Tibial nerve (tissue), 4 donors: ENCODE data around the gene DHH. TPM values are rescaled to one million over a fixed set of nuclear protein-coding genes. Genes with fewer than 3 reads are reported as not detected.
"Not testable (repeated sequence)": the region's sequence is repeated elsewhere in the genome, so short reads cannot be mapped to it uniquely, and the experiment has no call there.

Source experiments
- DNase-seq, 2 donors: peaks; one replicate each; pipeline ENCODE4 v3.0.0-alpha.2; 2019; ENCODE audit warnings: low spot score in 2 of 2
- H3K27ac ChIP-seq, 4 donors: fragments of 200-600 bp; sonication (generic) in 3 of 4; one replicate each; pipeline ENCODE4 v1.5.1; 2017 to 2019; ENCODE audit warnings: mild to moderate bottlenecking in 1 of 4
- H3K27me3 ChIP-seq, 2 donors: fragments of 200-600 bp; sonication (generic) in 1 of 2; one replicate each; pipeline versions ENCODE4 v1.5.1 to v1.6.0; 2017 to 2019
- H3K36me3 ChIP-seq, 3 donors: fragments of 200-600 bp; sonication (generic); one replicate each; pipeline ENCODE4 v1.5.1; 2018 to 2019
- H3K4me1 ChIP-seq, 4 donors: fragments of 200-600 bp; sonication (generic) in 3 of 4; one replicate each; pipeline ENCODE4 v1.5.1; 2017 to 2019
- H3K4me3 ChIP-seq, 4 donors: fragments of 200-600 bp; sonication (generic) in 3 of 4; one replicate each; pipeline ENCODE4 v1.5.1; 2017 to 2019; ENCODE audit warnings: mild to moderate bottlenecking in 1 of 4, moderate library complexity in 1 of 4
- H3K9me3 ChIP-seq, 4 donors: fragments of 200-600 bp; sonication (generic) in 3 of 4; one replicate each; pipeline ENCODE4 v1.5.1; 2017 to 2019
- CTCF ChIP-seq, 5 experiments: fragments of 200-600 bp in 3 of 5; fragments of 450-650 bp in 2 of 5; sonication (generic) in 3 of 5; IDR thresholded peaks; one replicate each; pipeline ENCODE4 v1.5.1; 2016 to 2019; ENCODE audit warnings: antibody characterized with exemption in 5 of 5, mild to moderate bottlenecking in 3 of 5, moderate library complexity in 2 of 5
- EP300 ChIP-seq, 2 donors: sonication (generic); formaldehyde crosslinking; IDR thresholded peaks; one replicate each; pipeline ENCODE4 v1.6.1; 2017; ENCODE audit warnings: antibody characterized with exemption in 2 of 2, mild to moderate bottlenecking in 1 of 2
- POLR2A ChIP-seq, 2 donors: fragments of 450-650 bp; IDR thresholded peaks; one replicate each; pipeline ENCODE4 v1.6.1; 2017; ENCODE audit warnings: antibody characterized with exemption in 2 of 2, mild to moderate bottlenecking in 2 of 2, moderate library complexity in 2 of 2
- WGBS, 2 donors: methylation state at CpG; one replicate each; pipeline ENCODE4 v1.1.5; 2018; 5-methylcytosine and 5-hydroxymethylcytosine counted together
- total RNA-seq, 4 donors: library from RNA; depleted of rRNA; stranded (reverse); fragments of >200 nt; gene quantifications; one replicate each; pipeline ENCODE4 v1.1.0, GENCODE V29; 2016

DHH gene
- total RNA-seq, 4 donors from 2014 or later = 55.5 to 94.7 (median 60.1) TPM

DNA sequence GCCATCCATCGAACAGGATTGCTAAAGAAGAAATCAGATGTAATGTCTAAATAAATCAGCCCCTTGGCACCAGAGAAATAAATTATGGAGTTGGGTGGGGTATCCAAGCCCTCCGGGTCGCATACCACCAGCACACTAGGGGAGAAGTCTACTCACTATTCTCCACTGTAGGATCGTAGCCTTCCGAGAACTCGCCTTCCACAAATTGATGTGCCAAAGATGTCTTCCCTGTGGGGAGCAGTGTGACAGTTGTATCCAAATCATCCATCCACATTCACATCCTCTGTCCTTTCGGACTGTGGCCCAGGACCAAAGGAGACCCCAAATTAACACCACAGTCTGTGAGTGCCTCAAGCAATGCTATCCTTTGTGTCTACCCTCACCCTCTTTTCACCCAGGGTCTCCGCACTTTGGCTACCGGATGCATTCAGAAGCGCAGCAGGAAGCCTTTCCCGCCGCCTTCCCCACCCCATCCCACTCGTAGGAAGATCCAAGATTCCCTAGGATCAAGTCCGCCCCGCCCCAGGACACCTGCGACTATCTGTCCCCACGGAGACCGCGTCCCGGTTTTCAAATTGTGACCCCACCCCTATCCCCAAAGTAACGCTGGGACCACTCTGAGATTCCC is 25.6 kb downstream of the DHH start:
- DNase-seq = no peak
- H3K27me3 ChIP-seq = no peaks in the 10 kb centered on the region
- H3K9me3 ChIP-seq = no peaks in the 10 kb centered on the region
- H3K4me1 ChIP-seq = peaks cover 0 to 22% (median 3%) of the 10 kb centered on the region in 4 donors
- peak overlapping the region in 2 of 4 donors; percentile 79 to 82 for H3K27ac ChIP-seq
- peak overlapping the region; percentile 56 to 89 (median 74) for H3K4me3 ChIP-seq
- 20 to 22% methylated on average over 21 of the region's 21 CpGs for WGBS, 2 donors
- H3K36me3 ChIP-seq = peaks cover 0 to 9% (median 0%) of the 10 kb centered on the region in 3 donors
- no peak for TF ChIP-seq CTCF (IDR thresholded peaks at IDR 0.05)
- TF ChIP-seq EP300 (IDR thresholded peaks at IDR 0.05) = no peak
- TF ChIP-seq POLR2A (IDR thresholded peaks at IDR 0.05) = no peak

GRCh38 chr12:49066120-49066519 is 28.5 kb downstream of the DHH start:
- H3K36me3 ChIP-seq = peaks cover 0 to 9% (median 0%) of the 10 kb centered on the region in 3 donors
- peaks cover 0 to 33% (median 6%) of the 10 kb centered on the region in 4 donors for H3K4me1 ChIP-seq
- 69 to 81% methylated on average over 4 of the region's 4 CpGs for WGBS, 2 donors
- TF ChIP-seq CTCF (IDR thresholded peaks at IDR 0.05) = no peak
- no peak for TF ChIP-seq POLR2A (IDR thresholded peaks at IDR 0.05)
- no peak for TF ChIP-seq EP300 (IDR thresholded peaks at IDR 0.05)
- DNase-seq = no peak
- no peak overlapping the region for H3K4me3 ChIP-seq
- H3K27me3 ChIP-seq = no peaks in the 10 kb centered on the region
- H3K27ac ChIP-seq = no peak overlapping the region
- H3K9me3 ChIP-seq = no peaks in the 10 kb centered on the region

DNA sequence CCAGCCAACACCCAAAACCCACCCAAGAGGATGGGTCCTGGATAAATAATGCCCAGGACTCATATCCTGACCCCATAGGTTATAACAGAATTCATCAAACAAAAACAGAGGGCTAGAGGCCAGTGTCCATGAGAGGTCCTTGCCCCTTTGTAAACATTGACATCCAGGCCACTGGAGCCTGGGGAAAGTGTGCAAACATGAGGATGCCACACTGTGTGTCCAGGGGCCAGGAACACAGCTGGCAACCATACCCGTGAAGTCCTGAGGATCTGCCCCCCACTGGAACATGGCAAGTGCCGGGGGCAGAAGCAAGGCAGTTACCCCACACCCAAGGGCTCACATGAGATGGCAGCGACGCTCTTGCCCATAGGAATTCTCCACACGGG is 29.8 kb downstream of the DHH start:
- Histone ChIP-seq H3K9me3 (no peaks in the 10 kb centered on the region), H3K36me3 (peaks cover 0 to 9% (median 0%) of the 10 kb centered on the region in 3 donors), H3K4me1 (peaks cover 0 to 27% (median 4%) of the 10 kb centered on the region in 4 donors), H3K27me3 (no peaks in the 10 kb centered on the region), H3K27ac (no peak overlapping the region), H3K4me3 (no peak overlapping the region)
- 87 to 97% methylated on average over 5 of the region's 5 CpGs for WGBS, 2 donors
- TF ChIP-seq POLR2A (IDR thresholded peaks at IDR 0.05) (no peak), CTCF (IDR thresholded peaks at IDR 0.05) (no peak), EP300 (IDR thresholded peaks at IDR 0.05) (no peak)
- DNase-seq = no peak

DNA sequence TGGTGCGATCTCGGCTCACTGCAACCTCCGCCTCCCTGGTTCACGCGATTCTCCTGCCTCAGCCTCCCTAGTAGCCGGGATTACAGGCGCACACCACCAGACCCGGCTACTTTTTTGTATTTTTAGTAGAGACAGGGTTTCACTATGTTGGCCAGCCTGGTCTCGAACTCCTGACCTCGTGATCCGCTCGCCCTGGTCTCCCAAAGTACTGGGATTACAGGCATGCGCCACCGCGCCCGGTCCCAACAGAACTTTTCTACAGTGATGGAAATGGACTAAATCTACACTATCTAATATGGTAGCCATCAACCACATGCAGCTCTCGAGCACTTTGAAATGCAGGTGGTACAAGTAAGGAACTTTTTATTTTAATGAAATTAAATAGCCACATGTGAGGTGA is 32.7 kb downstream of the DHH start:
- H3K4me1 ChIP-seq = peaks cover 0 to 40% (median 22%) of the 10 kb centered on the region in 4 donors
- DNase-seq, H3K36me3 ChIP-seq, H3K27me3 ChIP-seq, H3K27ac ChIP-seq, H3K9me3 ChIP-seq, H3K4me3 ChIP-seq: not testable (repeated sequence)
- 85 to 88% methylated on average over 17 of the region's 17 CpGs for WGBS, 2 donors

DNA sequence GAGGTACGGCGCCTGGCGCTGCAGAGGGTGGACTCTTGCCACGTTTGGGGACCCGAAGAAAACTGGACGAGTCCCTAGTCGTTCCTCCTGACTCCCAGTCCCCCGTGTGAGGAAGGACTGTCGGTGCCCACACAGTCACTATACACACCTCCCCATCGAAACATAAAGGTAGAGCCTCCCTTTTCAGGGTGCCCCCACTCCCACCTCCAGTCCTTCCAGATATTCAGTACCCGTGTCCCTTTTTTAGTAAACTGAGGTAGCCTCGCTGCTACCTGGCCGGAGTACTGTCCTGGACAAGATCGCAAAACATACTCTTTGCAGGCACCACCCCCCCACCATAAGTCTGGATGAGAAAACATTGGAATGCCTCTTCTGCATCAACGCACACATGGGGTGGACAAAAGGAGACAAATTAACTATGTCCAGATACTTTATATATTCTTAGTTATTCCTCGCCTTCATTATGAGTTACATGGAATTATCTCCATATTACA is 33.4 kb downstream of the DHH start:
- Histone ChIP-seq H3K36me3 (peaks cover 0 to 6% (median 0%) of the 10 kb centered on the region in 3 donors), H3K27ac (peak overlapping the region; percentile 85 to 99 (median 95)), H3K27me3 (no peaks in the 10 kb centered on the region), H3K4me1 (peaks cover 0 to 48% (median 29%) of the 10 kb centered on the region in 4 donors), H3K4me3 (peak overlapping the region; percentile 79 to 100 (median 95)), H3K9me3 (no peaks in the 10 kb centered on the region)
- 7 to 8% methylated on average over 16 of the region's 16 CpGs for WGBS, 2 donors
- DNase-seq = no peak
- TF ChIP-seq EP300 (IDR thresholded peaks at IDR 0.05) = no peak
- no peak for TF ChIP-seq POLR2A (IDR thresholded peaks at IDR 0.05)
- no peak for TF ChIP-seq CTCF (IDR thresholded peaks at IDR 0.05)
